Neural progenitor cell (in vitro differentiated cells): ENCODE results near the gene F2RL1. TPM values are rescaled to one million over a fixed set of nuclear protein-coding genes. Genes with fewer than 3 reads are reported as not detected.

Source experiments
- DNase-seq: peaks from one replicate; pipeline ENCODE4 v3.0.0-alpha.2; 2016; ENCODE audit warnings: low spot score
- H2AFZ ChIP-seq: fragments of 200-600 bp; sonication (generic); replicated peaks from 2 replicates; pipeline ENCODE4 v1.6.1; 2016; ENCODE audit warnings: antibody characterized with exemption
- H3F3A ChIP-seq: fragments of 200-600 bp; sonication (generic); 2 replicates; pipeline ENCODE4 v1.6.1; 2016; ENCODE audit warnings: antibody characterized with exemption, low read depth
- H3K27ac ChIP-seq: fragments of 200-600 bp; sonication (generic); 2 replicates; pipeline ENCODE4 v1.5.1; 2016; ENCODE audit warnings: mild to moderate bottlenecking
- H3K27me3 ChIP-seq: fragments of 200-600 bp; sonication (generic); 2 replicates; pipeline ENCODE4 v1.6.1; 2016; ENCODE audit warnings: mild to moderate bottlenecking, moderate library complexity
- H3K36me3 ChIP-seq: fragments of 200-600 bp; sonication (generic); 2 replicates; pipeline ENCODE4 v1.5.1; 2016
- H3K4me1 ChIP-seq: fragments of 200-600 bp; sonication (generic); 2 replicates; pipeline ENCODE4 v1.6.1; 2016; ENCODE audit warnings: mixed run types
- H3K4me2 ChIP-seq: fragments of 200-600 bp; sonication (generic); 2 replicates; pipeline ENCODE4 v1.6.1; 2016
- H3K4me3 ChIP-seq: fragments of 200-600 bp; sonication (generic); 2 replicates; pipeline ENCODE4 v1.5.1; 2016
- H3K79me2 ChIP-seq: fragments of 200-600 bp; sonication (generic); 2 replicates; pipeline ENCODE4 v1.6.1; 2016; ENCODE audit warnings: low read depth
- H3K9ac ChIP-seq: fragments of 200-600 bp; sonication (generic); 2 replicates; pipeline ENCODE4 v1.6.1; 2016
- H3K9me3 ChIP-seq: fragments of 200-600 bp; sonication (generic); 2 replicates; pipeline ENCODE4 v1.5.1; 2016; ENCODE audit warnings: low read depth
- H4K20me1 ChIP-seq: fragments of 200-600 bp; sonication (generic); 2 replicates; pipeline ENCODE4 v1.6.1; 2016; ENCODE audit warnings: low read depth
- H3K27ac Mint-ChIP-seq: 3 replicates; pipeline ENCODE4 v1.8.0; 2021; ENCODE audit warnings: mixed read lengths
- H3K27me3 Mint-ChIP-seq: 2 replicates; pipeline ENCODE4 v1.8.0; 2022; ENCODE audit warnings: low read depth, mild to moderate bottlenecking, inconsistent platforms, moderate library complexity, mixed read lengths; ENCODE audit not compliant: insufficient read depth
- H3K36me3 Mint-ChIP-seq: 3 replicates; pipeline ENCODE4 v1.8.0; 2021; ENCODE audit warnings: mixed read lengths
- H3K4me1 Mint-ChIP-seq: 3 replicates; pipeline ENCODE4 v1.8.0; 2021; ENCODE audit warnings: mixed read lengths
- H3K4me3 Mint-ChIP-seq: 3 replicates; pipeline ENCODE4 v1.8.0; 2021; ENCODE audit warnings: mild to moderate bottlenecking, moderate library complexity, mixed read lengths
- H3K9me3 Mint-ChIP-seq: 3 replicates; pipeline ENCODE4 v1.8.0; 2020; ENCODE audit warnings: mixed read lengths
- EZH2 ChIP-seq: fragments of 200-600 bp; sonication (generic); IDR thresholded peaks from 2 replicates; pipeline ENCODE4 v1.6.1; 2017; ENCODE audit warnings: antibody characterized with exemption, mild to moderate bottlenecking, moderate library complexity
- EZH2phosphoT487 ChIP-seq: fragments of 200-600 bp; sonication (generic); IDR thresholded peaks from 2 replicates; pipeline ENCODE4 v1.6.1; 2017; ENCODE audit warnings: antibody characterized with exemption
- total RNA-seq: library from RNA; depleted of rRNA; stranded (reverse); fragments of >200 nt; gene quantifications from 2 replicates; pipeline ENCODE4 v1.2.3, GENCODE V29; 2015; ENCODE audit warnings: low replicate concordance
- TF ChIP-seq, protein P1 (sequence below): fragments of 200-600 bp; sonication (generic); IDR thresholded peaks from 2 replicates; pipeline ENCODE4 v1.5.1; 2017; ENCODE audit warnings: antibody characterized with exemption, mild to moderate bottlenecking

F2RL1 gene
- total RNA-seq, 1 donor from 2014 or later = 9.3 TPM

DNA sequence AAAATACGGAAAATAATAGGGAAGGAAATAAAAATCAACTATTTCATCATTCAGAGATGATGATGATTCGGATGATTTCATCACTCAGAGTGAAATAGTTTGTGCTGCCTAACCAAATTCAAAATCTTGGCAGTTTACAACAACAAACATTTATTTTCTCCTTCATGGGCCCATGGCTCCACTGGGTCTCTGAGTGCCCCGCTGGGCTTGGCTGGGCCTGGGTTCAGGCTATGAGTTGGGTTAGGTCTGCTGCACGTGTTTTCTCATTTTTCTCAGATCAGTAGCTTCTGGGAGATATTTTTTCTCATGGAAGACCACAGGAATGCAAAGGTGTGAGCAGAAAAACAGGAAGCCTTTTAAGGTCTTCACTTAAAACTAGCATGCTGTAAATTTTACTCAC, 24.0 kb upstream of the F2RL1 start:
- no peaks in the 10 kb centered on the region for H3K36me3 ChIP-seq
- no peak overlapping the region for H3K4me2 ChIP-seq
- no peak for TF ChIP-seq EZH2
- TF ChIP-seq EZH2phosphoT487 = no peak
- TF ChIP-seq, protein P1, sequence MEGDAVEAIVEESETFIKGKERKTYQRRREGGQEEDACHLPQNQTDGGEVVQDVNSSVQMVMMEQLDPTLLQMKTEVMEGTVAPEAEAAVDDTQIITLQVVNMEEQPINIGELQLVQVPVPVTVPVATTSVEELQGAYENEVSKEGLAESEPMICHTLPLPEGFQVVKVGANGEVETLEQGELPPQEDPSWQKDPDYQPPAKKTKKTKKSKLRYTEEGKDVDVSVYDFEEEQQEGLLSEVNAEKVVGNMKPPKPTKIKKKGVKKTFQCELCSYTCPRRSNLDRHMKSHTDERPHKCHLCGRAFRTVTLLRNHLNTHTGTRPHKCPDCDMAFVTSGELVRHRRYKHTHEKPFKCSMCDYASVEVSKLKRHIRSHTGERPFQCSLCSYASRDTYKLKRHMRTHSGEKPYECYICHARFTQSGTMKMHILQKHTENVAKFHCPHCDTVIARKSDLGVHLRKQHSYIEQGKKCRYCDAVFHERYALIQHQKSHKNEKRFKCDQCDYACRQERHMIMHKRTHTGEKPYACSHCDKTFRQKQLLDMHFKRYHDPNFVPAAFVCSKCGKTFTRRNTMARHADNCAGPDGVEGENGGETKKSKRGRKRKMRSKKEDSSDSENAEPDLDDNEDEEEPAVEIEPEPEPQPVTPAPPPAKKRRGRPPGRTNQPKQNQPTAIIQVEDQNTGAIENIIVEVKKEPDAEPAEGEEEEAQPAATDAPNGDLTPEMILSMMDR = no peak
- H3K27me3 ChIP-seq = no peaks in the 10 kb centered on the region
- no peak for DNase-seq
- no peaks in the 10 kb centered on the region for H3K4me1 ChIP-seq
- no peak overlapping the region for H2AFZ ChIP-seq
- H3K36me3 Mint-ChIP-seq = no peaks in the 10 kb centered on the region
- H3K9me3 ChIP-seq = no peaks in the 10 kb centered on the region
- no peaks in the 10 kb centered on the region for H4K20me1 ChIP-seq
- H3K27ac Mint-ChIP-seq = no peak overlapping the region
- peaks cover 21% of the 10 kb centered on the region for H3K4me1 Mint-ChIP-seq
- no peaks in the 10 kb centered on the region for H3K79me2 ChIP-seq
- no peak overlapping the region for H3K9ac ChIP-seq
- no peak overlapping the region for H3K27ac ChIP-seq
- peaks cover 1% of the 10 kb centered on the region for H3K9me3 Mint-ChIP-seq
- H3K27me3 Mint-ChIP-seq = no peaks in the 10 kb centered on the region
- no peaks in the 10 kb centered on the region for H3F3A ChIP-seq
- no peak overlapping the region for H3K4me3 ChIP-seq
- no peak overlapping the region for H3K4me3 Mint-ChIP-seq

DNA sequence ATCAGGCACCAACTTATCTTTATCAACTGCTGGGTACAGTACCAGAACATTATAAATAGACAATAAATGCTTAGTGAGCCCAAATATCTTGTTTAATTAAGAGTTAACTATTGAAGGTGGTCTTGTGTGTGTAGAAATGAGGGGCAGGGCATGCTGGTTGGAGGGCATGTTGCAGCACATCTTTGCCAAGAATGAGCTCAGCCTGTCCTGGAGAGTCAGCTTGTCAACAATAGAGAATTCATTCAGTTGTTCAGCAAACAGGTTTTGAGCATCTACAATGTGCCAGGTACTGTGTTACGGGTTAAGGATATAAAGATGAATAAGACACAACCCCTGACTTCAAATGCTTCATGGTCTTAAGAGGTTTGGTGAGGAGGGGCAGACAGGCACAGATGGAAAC, 19.2 kb upstream of the F2RL1 start:
- Histone ChIP-seq H3K9ac (no peak overlapping the region), H3K4me3 (no peak overlapping the region), H3K79me2 (no peaks in the 10 kb centered on the region), H3K4me1 (no peaks in the 10 kb centered on the region), H4K20me1 (no peaks in the 10 kb centered on the region), H3F3A (no peaks in the 10 kb centered on the region), H3K27me3 (no peaks in the 10 kb centered on the region), H3K9me3 (no peaks in the 10 kb centered on the region), H3K4me2 (no peak overlapping the region), H3K27ac (no peak overlapping the region), H2AFZ (no peak overlapping the region), H3K36me3 (no peaks in the 10 kb centered on the region)
- TF ChIP-seq EZH2phosphoT487 = no peak
- TF ChIP-seq EZH2 = no peak
- TF ChIP-seq, protein P1 = no peak
- Mint-ChIP-seq H3K27me3 (peaks cover 10% of the 10 kb centered on the region), H3K4me1 (peaks cover 6% of the 10 kb centered on the region), H3K4me3 (peak overlapping the region; percentile 10), H3K9me3 (peaks cover 7% of the 10 kb centered on the region), H3K36me3 (no peaks in the 10 kb centered on the region), H3K27ac (no peak overlapping the region)
- DNase-seq = no peak

DNA sequence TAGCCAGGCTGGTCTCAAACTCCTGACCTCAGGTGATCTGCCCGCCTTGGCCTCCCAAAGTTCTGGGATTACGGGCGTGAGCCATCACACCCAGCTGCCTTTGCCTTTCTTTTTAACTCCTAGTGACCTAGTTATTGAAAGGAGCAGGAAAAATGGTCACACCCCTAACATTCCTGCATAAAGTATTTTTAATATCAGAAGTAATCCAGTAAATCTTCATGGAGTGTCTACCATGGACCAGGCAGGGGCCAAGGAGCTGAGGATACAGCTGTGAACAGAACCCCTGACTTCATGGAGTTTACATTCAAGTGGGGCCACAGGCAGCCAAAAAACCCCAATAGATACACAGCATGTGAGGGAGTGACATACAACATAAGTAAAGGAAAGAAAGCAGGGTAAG, 18.3 kb upstream of the F2RL1 start:
- H3K27ac ChIP-seq = no peak overlapping the region
- H3K4me3 Mint-ChIP-seq = no peak overlapping the region
- H3K79me2 ChIP-seq = no peaks in the 10 kb centered on the region

More for the DNA sequence above, 18.3 kb upstream of the F2RL1 start:
- Histone ChIP-seq H3K4me1 (peaks cover under 1% of the 10 kb centered on the region), H3K4me2 (no peak overlapping the region), H3K4me3 (no peak overlapping the region), H2AFZ (no peak overlapping the region), H4K20me1 (no peaks in the 10 kb centered on the region), H3K27me3 (no peaks in the 10 kb centered on the region), H3K9me3 (no peaks in the 10 kb centered on the region), H3K9ac (no peak overlapping the region), H3K36me3 (no peaks in the 10 kb centered on the region), H3F3A (peaks cover 1% of the 10 kb centered on the region)
- Mint-ChIP-seq H3K9me3 (peaks cover 7% of the 10 kb centered on the region), H3K4me1 (peaks cover 8% of the 10 kb centered on the region), H3K36me3 (no peaks in the 10 kb centered on the region), H3K27me3 (peaks cover 10% of the 10 kb centered on the region), H3K27ac (no peak overlapping the region)
- no peak for DNase-seq
- TF ChIP-seq, protein P1 = no peak
- TF ChIP-seq EZH2phosphoT487 (no peak), EZH2 (no peak)
